HG02870 (cell line): ENCODE data around the gene ATG2A.

Experiments
- ATAC-seq: cut with Tn5 transposase; IDR thresholded peaks from one replicate; pipeline ENCODE4 v1.9.1; 2021; ENCODE audit warnings: mild to moderate bottlenecking, moderate library complexity; ENCODE audit not compliant: unreplicated experiment

ATG2A gene

DNA sequence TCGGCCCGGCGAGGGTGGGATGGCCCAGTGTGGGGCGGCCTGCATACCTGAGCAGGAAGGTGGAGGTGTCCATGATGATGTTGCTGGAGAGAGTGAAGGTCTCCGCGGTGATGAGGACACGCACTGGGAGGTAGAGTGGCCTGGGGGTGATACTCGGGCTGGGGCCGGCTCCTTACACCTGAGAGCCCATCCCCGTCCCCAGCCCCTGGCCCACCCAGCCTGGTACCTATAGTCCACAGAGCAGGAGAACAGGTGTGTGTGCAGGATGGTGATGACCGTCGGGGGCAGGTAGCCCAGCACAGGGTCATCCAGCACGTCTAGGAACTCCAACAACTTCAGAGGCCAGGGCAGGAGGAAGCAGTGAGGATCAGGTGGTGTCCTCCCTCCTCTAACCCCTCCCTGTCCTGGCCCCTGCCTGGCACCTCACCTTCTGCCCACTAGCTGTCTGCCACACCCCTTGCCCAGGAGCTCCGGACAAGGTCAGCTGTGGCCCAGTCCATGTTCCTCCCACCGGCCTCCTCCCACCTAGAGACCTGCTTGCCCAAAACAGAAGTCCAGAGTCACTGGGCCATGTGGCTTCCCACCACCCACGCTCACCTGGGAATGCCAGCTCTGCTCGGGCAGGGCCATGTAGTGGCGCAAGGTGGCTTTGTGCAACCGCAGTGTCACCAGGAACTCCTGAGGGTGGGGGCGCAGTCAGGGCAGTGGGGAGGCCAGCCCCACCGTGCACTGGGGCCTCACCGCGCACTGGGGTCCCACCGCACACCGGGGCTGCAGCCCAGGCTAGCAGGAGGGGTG lies 11.3 kb downstream of the ATG2A start:
- ATAC-seq = no peak

DNA sequence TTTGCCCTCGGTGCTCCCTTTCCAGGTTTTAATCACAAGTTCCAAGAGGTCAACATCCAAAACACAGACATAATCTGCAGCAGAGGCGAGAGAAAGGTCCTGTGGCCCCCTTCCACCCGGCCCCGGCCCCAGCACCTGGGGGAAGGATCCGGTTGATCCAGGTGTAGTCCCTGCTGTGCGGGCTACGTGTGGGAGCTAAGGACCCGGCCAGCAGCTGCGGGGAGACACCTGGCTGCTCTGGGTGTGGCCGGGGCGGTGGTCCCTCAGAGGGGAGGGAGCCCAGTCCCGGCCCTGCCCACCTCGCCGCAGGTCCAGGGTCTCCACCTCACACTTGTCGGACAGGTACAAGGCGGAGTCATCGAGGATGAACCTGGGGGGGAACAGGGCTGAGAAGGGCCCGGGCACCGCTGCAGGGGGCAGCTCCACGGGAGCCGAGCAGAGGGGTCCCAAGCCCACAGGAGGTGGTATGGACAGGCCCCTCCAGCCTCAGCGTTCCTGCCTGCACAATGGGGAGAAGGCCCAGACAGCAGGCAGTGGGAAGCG lies 13.6 kb downstream of the ATG2A start:
- ATAC-seq = no peak

DNA sequence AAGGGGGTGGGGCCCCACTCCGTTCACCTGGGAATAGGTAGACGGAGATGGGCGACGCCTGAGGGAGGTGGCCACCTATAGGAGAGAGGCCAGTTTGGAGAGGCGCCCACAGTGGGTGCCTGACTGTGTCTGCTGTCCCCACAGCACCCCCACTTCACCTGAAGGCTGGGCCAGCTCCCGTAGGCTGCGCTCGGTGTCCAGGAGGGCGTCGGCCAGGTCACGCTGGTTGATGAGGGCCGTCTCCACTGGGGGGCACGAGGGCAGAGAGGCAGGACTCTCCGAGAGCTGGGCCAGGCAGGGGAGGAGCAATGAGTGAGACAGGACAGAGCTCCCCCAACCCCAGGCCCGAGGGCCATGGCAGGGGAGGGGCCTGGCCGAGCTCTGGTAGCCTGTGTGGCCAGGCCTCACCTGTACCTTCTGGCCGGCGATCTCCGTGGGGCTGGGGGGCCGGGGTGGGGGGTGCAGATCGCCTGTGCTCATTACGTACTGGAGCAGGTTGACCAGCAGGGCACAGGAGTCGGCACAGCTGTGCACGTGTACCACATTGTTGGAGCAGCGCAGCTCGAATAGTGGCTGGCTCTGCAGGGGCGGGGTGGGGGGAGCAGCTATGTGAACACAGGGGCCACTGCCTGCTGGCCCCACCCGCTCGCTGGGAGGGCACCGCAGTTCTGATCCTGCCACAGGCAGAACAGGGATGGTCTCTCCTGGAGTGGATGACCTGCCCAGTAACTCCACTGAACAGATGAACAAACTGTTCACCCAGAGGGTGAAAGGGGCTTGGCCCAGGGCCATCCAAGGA lies 14.7 kb downstream of the ATG2A start:
- ATAC-seq = no peak

DNA sequence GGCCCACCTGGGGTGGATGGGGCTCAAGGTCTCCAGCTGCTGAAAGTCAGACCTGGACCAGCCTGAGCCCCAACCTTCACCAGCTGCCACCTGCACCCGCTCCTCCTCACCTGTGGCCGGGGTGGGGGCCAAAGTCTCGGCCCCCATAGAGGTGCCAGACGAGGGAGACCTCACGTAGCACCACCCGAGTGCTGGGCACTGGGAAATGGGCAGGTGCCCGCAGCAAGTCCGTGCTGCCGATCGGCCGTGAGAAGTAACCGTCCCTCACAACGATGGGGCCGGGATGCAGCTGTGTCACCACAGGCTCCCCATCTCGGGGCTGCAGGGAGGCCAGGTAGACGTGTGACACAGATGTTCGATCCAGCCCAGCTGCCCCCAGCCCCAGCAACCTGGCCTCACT lies 16.2 kb downstream of the ATG2A start:
- ATAC-seq = no peak

DNA sequence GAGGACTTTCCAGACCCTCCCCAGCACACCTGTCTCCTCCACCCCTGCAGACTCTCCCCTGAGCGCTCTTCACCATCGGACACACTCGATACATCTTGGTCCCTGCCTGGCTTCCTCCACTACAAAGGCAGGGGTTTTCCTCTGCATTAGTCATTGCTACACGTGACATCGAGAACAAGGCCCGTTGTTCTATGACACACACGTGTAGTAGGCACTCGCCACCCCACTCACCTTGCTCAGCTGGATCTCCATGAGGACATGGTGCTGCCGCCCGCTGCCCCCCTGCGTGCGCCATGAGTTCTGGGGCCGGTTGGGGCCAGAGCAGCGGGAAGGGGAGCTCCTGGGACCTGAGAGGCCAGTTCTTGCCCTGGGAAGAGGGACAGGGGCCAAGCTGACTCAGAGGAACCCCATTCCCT lies 16.7 kb downstream of the ATG2A start:
- no peak for ATAC-seq

DNA sequence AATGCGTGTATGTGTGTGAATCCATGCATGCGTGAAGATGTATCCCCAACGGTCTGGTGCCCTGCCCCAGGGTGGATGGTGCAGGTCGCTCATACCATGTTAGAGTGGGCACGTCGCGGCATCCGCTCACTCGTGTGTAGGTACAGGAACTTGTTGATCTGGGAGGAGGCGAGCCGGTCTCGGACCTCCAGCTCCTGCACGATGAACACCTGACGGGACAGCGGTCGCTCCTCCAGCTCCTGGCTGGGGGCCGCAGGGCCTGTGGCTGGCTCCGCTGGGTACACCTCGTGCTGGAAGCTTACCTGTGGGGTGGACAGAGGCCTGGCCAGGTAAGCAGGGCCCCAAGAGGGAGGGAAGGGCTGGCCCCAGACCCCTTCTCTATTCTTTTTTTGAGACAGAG lies 18.5 kb downstream of the ATG2A start:
- no peak for ATAC-seq

DNA sequence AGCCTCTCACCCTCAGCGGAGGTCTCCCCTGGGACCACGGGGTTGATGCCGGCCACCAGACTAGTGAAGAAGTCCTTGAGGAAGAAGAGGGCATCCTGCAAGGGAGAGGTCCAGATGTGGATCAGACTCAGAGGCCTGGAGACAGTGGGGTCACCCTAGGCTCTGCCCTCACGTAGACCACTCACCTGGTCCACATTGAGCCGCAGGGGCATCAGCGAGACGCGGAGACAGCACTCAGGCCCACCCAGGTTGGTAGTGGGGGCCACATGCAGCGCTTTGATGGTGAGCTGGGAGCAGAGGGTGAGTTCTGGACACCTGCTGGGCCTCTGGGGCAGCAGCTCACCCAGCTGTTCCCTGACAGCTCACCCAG lies 18.9 kb downstream of the ATG2A start:
- no peak for ATAC-seq

DNA sequence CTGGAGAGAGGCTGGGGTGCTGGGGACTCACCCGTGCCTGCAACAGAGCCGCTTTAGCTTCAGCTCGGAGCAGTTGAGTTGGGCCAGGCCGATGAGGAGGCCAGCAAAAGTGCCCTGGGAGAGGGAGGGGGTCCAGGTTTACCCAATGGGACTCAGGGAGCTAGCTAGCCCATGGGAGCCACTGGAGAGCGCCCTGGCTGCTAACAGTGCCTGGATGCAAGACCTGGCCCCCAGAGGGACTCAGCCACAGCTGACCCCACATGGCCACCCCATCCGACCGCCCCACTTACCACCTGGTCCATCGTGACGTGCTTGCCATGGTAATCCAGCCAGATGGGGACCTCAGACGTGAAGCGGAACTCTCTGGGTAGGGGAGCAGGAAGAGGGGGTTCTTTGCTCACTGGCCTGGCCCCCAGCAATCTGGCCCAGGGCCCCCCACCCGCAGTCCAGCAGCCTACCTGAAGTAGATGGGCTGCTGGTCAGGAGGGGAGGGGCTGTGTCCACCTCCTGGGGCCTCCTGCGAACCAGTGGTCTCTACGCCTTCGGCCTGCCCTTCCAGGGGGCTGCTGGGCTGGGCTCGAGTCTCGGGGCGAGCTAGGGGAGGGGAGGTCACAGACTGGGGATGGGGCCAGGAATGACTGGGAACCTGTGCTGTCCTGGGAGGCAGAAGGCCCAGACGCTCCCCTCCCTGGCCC lies 19.5 kb downstream of the ATG2A start:
- ATAC-seq = no peak

DNA sequence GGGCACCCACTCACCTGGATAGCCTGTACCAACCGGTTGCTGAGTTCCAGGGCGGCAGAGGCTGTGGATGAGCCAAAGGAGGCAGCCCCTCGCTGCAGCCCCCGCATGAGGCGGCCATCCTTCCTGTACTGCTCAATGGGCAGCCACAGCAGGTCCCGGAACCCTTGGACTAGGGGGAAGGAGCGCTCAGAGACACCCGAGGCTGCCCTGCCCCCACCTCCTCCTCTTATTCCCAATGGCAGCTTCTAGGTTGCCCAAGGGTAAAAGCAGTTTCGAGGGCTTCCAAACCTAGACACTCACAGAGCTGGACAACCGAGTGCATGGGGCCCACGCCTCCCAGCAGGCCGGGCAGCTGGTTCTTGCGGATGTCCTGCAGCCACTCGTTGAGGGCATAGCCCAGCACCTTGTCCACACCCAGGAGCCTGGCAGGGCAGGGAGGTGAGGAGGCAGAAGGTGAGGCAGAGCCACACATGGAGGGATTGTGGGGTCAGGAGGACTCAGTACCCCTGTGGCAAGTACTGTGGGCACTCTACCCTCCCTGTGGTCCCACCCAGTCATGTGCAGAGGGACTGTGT lies 20.5 kb downstream of the ATG2A start:
- no peak for ATAC-seq

DNA sequence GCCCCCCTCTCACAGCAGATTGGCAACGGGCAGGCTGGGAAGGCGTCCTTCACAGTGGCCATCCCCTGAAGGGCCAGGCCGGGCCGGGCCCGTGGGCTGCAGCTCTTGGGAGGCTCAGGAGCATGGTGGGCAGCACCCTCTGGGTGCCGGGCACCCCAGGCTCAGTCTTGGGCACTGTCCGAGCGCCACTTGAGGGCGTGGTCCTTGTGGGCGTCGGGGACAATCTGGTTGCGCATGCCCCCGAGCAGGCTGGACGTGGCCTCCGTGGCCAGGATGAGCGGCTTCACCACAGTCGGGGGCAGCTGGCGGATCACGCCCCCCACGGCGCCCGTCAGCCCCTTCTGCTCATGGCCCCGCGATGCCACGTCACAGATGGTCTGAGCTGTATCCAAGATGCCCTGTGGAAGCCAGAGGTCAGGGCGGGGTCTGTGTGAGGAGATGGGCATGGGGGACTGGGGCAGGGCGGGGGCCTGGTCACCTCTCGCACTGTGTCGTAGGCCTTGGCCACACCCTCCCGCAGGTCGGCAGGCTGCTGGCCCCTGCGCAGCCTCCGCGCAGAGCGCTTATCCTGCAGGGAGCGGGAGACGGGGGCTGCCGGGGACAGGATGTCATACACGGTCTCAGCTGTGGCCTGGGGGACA lies 22.1 kb downstream of the ATG2A start:
- no peak for ATAC-seq

DNA sequence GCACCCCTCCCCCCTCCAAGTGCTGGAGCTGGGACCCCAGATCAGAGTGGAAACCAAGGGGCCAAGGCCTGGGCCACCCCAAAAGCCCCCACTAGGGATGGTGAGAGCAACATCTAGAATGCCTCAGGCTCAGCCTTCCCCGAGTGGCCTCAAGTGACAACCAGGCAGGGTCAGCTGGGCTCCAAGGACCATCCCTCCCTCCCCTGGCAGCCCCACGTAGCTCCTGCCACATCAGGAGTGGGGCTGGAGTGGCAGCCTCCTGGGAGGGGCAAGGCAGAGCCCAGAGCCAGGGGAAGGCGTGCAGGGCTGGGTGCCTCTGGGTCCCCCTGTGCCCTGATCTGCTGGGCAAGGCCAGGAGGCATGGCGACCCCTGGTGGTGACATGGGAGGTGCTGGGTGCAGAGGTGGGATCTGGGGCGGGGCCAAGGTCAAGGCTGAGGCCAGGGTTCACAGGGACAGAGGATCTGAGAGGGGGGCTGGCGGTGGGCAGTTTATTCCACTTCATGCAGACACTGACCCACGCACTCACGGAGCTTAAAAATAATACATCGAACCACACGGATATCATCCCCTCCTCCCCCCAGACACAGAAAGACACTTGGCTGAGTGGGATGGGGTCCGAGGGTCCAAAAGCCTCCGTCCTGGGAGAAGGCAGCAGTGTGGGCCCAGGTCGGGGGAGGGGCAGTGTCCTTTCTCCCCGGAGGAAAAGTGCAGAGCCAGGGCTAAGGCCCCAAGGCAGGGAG lies 22.8 kb downstream of the ATG2A start:
- ATAC-seq = no peak

DNA sequence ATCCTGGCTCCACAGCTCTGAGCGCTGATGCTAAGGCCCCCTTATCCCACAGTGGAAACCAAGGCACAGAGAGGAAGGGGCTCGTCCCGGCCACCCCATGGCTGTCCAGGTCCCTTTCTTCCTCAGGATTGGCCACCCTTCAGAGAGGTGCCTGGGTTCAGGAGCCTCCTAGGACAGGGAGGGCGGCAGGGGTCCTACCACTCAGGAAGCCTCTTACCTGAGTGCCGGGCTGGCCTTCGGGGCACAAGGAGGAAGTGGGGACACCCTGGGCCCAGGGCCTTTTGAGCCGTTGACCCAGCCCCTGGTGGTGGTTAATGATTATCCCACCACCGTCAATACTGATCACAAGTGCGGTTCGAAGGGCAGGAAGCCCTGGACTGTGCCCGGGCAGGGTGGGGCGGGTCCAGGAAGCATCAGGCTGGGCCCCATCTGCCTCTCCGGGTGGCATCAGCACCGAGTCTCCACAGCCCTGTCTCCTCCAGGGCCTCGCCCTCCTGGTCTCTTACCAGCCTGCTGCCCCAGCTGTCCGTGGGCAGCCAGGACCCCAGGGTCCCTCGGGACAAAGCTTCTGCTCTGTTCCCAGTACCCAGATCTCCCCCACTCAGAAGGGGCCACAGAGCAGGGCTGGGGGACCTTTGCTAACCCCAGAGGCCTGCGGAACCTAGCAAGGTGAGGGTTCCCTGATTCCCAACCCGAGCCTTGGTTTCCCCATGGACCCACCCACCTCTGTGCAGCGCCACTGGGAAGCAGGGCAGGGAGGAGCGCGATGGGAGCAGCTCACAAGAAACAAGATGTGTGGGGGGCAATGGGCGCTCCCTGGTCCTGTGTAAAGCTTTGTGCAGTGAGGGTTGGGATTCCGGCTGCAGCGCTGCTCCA lies 23.6 kb downstream of the ATG2A start:
- no peak for ATAC-seq

DNA sequence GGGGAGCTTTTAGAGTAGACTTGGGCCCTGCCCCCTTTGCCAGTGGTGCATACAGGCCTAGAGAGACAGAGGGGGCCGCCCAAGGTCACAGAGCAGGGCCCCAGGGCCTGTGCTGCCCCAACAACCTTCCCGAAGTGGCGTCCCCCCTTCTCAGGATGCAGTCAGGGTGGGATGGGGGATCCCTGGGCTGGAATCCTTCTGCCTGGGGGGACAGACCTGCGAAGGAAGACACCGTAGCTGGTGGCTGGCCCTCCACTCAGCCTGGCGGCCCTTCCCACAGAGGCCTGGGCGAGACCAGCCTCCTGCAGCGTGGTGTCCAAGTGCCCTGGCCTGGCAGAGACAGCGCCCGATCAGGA lies 24.2 kb downstream of the ATG2A start:
- ATAC-seq = no peak

DNA sequence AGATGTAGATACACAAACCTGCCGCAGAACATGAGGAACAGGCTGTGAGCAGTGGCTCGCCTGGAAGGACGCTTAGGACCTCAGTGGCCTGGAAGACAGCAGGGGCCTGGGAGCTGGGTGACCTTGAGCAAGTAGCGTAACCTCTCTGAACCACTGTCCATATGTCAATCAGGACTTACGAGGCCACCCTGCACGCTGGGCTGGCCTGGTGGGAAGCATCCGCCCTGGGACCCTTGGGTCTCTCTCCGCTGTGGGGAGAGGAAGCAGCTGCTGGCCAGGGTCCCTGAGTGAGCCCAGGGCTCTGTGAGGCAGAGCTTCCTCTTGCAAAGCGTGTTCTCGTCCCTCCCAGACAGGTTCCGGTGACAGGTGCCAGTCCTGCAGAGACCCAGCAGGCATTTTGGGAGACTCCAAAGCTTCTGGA lies 24.6 kb downstream of the ATG2A start:
- ATAC-seq = no peak

DNA sequence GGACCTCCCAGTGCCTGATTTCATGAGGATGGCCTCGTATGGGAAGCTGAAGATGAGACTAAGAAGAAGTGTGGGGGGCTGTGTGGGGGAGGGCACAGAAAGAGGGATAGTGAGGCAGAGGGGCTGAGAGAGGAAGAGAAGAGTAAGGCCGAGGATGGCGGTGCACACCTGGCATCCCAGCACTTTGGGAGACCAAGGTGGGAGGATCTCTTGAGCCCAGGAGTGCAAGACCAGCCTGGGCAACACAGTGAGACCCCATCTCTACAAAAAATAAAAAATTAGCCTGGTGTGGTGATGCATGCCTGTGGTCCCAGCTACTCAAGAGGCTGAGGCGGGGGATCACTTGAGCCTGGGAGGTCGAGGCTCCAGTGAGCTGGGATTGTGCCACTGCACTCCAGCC lies 25.1 kb downstream of the ATG2A start:
- ATAC-seq = no peak

DNA sequence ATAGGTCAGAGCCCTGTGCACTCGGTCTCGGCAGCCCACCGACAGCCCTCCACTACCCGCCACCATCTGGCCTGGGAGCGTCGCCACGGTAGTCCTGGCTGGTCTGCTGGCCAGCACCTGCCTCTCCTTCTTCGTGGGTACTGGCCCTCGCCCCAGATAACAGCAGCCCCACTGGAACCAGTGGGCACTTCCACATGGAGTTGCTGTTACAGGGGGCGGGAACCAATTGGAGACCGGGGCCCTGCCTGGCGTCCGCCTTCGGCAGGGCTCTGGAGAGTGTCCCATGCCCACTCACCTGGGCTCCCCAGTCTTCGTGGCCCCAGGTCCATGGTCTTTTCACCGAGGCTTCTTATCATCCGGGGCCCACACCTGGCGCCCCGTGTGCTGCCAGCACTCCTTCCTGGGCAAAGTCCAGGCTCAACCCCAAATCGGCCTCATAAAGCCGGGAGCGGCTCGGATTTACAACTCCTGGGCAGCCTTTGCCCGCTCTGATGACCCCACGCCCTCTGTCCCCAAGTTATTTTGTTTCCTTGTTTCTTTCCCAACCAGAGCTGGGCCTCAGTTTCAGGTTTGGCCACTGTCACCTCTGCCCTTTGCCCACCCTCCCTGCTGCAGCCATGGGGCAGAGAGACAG lies 25.7 kb downstream of the ATG2A start:
- no peak for ATAC-seq

DNA sequence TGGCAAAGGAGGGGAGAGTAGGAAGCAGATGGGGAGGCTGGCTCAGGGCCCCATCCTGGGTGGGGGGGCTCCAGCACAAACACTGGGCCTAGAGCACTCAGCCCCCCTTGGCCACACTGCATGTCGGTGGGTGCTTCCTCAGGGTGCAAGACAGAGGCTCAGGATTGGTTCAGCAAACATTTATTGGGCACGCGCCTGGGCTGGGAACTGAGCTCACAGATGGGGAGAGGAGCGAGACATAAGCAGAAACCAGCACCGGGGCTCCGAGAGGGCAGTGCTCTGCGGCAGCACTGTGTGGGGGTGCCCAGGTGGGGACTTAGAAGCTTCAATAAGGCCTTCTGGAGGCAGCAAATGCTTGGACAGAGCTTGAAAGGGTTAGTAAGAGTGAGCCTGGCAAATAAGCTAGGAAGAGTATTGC lies 26.5 kb downstream of the ATG2A start:
- ATAC-seq = no peak

DNA sequence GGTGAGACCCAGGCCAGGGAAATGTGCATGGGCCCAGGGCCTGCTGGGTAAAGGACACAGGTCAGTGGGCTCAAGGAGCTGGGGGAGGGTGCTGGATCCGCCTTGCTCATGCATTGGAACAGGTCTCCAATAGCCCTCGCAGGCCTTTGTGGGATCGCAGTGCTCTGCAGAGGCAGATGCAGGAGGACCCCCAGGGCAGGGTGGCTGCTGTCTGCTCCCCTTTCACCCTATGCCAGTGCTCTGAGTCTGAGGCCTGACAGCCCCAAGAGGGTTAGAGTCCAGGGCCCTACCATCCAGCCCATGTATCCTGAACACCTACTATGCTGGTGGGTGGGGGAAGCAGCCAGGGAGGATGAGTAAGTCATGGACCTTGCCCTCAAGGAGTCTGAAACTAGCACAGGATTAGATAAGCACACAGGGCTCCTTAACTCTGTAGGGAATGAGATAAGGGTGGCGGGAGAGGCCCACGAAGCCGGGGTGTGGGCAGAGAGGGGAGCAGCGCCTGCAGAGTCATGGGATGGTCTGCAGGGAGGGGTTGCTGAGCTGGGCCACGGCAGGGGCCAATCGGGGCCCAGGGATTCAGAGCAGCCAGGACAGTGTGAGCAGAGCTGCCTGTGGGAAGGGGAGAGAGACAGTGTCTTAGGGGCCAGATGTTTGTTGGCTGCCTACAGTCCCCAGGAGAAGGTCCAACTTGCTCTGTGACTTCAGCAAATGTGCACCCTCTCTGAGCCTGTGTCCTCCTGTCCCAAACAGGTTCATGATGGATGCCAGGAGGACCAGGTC lies 28.1 kb downstream of the ATG2A start:
- no peak for ATAC-seq
